GM12878 (cell line): ENCODE measurements around the gene NLGN1.

Experiments used
- EZH2 ChIP-seq: IDR thresholded peaks from 2 replicates; pipeline ENCODE4 v1.6.1; 2012; ENCODE audit warnings: low read depth, mild to moderate bottlenecking, control low read depth, inconsistent platforms, low read length, borderline replicate concordance; ENCODE audit not compliant: control insufficient read depth
- RAD51 ChIP-seq: fragments of 450-650 bp; IDR thresholded peaks from 2 replicates; pipeline ENCODE4 v1.6.1; 2016; ENCODE audit warnings: moderate library complexity, mild to moderate bottlenecking, inconsistent platforms
- RB1 ChIP-seq: fragments of 450-650 bp; formaldehyde crosslinking; IDR thresholded peaks from 2 replicates; pipeline ENCODE4 v1.6.1; 2017; ENCODE audit warnings: mild to moderate bottlenecking, borderline replicate concordance
- SIN3A ChIP-seq: IDR thresholded peaks from 2 replicates; pipeline ENCODE4 v1.6.1; 2012; ENCODE audit warnings: low read depth, low read length, improper control_type of control experiment
- TAF1 ChIP-seq: IDR thresholded peaks from 2 replicates; pipeline ENCODE4 v1.6.1; 2011; ENCODE audit warnings: mild to moderate bottlenecking, low read depth, low read length, borderline replicate concordance
- WRNIP1 ChIP-seq: IDR thresholded peaks from 2 replicates; pipeline ENCODE4 v1.6.1; 2011; ENCODE audit warnings: low read depth, low read length, improper control_type of control experiment, borderline replicate concordance
- ZNF384 ChIP-seq: IDR thresholded peaks from 2 replicates; pipeline ENCODE4 v1.6.1; 2012; ENCODE audit warnings: low read depth, mild to moderate bottlenecking, low read length, improper control_type of control experiment, borderline replicate concordance
- TF ChIP-seq, protein P1 (sequence below), 3 experiments: IDR thresholded peaks in 2 of 3; conservative IDR thresholded peaks in 1 of 3; 2 replicates each; pipeline ENCODE4 v1.5.1; 2011; ENCODE audit warnings: low read depth in 3 of 3, low read length in 3 of 3, mild to moderate bottlenecking in 3 of 3, control low read depth in 2 of 3, moderate library complexity in 2 of 3, inconsistent platforms in 1 of 3, mixed read lengths in 1 of 3; ENCODE audit not compliant: control insufficient read depth in 2 of 3, insufficient read depth in 1 of 3; ENCODE audit errors: extremely low read depth in 1 of 3
- TF ChIP-seq, protein P2 (sequence below): fragments of 450-650 bp; IDR thresholded peaks from 2 replicates; pipeline ENCODE4 v1.6.1; 2017; ENCODE audit warnings: mild to moderate bottlenecking
- TF ChIP-seq, protein P3 (sequence below): IDR thresholded peaks from 2 replicates; pipeline ENCODE4 v1.6.1; 2012; ENCODE audit warnings: mild to moderate bottlenecking, low read depth, low read length

DNA sequence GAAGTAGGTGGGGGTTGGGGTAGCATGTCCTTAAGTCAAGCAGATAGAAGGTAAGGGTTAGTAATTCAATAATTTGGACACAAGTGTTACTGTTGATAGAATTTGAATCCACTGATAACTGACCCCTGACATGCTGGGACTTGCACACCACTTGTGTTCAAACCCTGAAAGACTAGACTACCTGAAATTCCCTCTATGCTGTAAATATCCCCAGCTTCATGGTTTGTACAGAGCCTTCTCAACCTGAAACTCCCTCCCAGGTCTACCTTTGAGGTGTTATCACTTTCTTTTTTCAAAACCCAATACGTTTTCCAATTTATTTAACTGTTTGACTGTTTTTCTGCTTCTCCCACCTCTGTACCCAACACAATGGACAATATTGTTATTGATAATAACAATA is 459.6 kb downstream of the NLGN1 start:
- TF ChIP-seq TAF1 (no peak), SIN3A (no peak), WRNIP1 (no peak), RAD51 (no peak), EZH2 (no peak), ZNF384 (no peak), RB1 (no peak)
- TF ChIP-seq, protein P1, sequence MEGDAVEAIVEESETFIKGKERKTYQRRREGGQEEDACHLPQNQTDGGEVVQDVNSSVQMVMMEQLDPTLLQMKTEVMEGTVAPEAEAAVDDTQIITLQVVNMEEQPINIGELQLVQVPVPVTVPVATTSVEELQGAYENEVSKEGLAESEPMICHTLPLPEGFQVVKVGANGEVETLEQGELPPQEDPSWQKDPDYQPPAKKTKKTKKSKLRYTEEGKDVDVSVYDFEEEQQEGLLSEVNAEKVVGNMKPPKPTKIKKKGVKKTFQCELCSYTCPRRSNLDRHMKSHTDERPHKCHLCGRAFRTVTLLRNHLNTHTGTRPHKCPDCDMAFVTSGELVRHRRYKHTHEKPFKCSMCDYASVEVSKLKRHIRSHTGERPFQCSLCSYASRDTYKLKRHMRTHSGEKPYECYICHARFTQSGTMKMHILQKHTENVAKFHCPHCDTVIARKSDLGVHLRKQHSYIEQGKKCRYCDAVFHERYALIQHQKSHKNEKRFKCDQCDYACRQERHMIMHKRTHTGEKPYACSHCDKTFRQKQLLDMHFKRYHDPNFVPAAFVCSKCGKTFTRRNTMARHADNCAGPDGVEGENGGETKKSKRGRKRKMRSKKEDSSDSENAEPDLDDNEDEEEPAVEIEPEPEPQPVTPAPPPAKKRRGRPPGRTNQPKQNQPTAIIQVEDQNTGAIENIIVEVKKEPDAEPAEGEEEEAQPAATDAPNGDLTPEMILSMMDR (IDR thresholded peaks at IDR 0.05 in 2 of 3, conservative IDR thresholded peaks at IDR 0.05 in 1 of 3; ENCODE audit: control insufficient read depth in 2 of 3, extremely low read depth in 1 of 3, insufficient read depth in 1 of 3, low read depth in 3 of 3, low read length in 3 of 3) = no peak
- TF ChIP-seq, protein P2, sequence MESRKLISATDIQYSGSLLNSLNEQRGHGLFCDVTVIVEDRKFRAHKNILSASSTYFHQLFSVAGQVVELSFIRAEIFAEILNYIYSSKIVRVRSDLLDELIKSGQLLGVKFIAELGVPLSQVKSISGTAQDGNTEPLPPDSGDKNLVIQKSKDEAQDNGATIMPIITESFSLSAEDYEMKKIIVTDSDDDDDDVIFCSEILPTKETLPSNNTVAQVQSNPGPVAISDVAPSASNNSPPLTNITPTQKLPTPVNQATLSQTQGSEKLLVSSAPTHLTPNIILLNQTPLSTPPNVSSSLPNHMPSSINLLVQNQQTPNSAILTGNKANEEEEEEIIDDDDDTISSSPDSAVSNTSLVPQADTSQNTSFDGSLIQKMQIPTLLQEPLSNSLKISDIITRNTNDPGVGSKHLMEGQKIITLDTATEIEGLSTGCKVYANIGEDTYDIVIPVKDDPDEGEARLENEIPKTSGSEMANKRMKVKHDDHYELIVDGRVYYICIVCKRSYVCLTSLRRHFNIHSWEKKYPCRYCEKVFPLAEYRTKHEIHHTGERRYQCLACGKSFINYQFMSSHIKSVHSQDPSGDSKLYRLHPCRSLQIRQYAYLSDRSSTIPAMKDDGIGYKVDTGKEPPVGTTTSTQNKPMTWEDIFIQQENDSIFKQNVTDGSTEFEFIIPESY = no peak
- TF ChIP-seq, protein P3, sequence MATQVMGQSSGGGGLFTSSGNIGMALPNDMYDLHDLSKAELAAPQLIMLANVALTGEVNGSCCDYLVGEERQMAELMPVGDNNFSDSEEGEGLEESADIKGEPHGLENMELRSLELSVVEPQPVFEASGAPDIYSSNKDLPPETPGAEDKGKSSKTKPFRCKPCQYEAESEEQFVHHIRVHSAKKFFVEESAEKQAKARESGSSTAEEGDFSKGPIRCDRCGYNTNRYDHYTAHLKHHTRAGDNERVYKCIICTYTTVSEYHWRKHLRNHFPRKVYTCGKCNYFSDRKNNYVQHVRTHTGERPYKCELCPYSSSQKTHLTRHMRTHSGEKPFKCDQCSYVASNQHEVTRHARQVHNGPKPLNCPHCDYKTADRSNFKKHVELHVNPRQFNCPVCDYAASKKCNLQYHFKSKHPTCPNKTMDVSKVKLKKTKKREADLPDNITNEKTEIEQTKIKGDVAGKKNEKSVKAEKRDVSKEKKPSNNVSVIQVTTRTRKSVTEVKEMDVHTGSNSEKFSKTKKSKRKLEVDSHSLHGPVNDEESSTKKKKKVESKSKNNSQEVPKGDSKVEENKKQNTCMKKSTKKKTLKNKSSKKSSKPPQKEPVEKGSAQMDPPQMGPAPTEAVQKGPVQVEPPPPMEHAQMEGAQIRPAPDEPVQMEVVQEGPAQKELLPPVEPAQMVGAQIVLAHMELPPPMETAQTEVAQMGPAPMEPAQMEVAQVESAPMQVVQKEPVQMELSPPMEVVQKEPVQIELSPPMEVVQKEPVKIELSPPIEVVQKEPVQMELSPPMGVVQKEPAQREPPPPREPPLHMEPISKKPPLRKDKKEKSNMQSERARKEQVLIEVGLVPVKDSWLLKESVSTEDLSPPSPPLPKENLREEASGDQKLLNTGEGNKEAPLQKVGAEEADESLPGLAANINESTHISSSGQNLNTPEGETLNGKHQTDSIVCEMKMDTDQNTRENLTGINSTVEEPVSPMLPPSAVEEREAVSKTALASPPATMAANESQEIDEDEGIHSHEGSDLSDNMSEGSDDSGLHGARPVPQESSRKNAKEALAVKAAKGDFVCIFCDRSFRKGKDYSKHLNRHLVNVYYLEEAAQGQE = no peak
